Ishikawa (cell line): Measurements from ENCODE around the gene POLD4.

Experiments used
- CEBPB ChIP-seq: IDR thresholded peaks from 2 replicates; pipeline ENCODE4 v1.6.1; 2012
- MAX ChIP-seq: IDR thresholded peaks from 2 replicates; pipeline ENCODE4 v1.6.1; 2012
- NFIC ChIP-seq: IDR thresholded peaks from 2 replicates; pipeline ENCODE4 v1.6.1; 2012
- RAD21 ChIP-seq: IDR thresholded peaks from 2 replicates; pipeline ENCODE4 v1.6.1; 2012; ENCODE audit warnings: low read depth
- REST ChIP-seq: IDR thresholded peaks from 2 replicates; pipeline ENCODE4 v1.6.1; 2012; ENCODE audit warnings: low read depth, mild to moderate bottlenecking
- TCF12 ChIP-seq: IDR thresholded peaks from 2 replicates; pipeline ENCODE4 v1.6.1; 2012; ENCODE audit warnings: low read depth
- YY1 ChIP-seq: IDR thresholded peaks from 2 replicates; pipeline ENCODE4 v1.6.1; 2012; ENCODE audit warnings: low read depth

- TF ChIP-seq MAX (no peak), NFIC (no peak), RAD21 (no peak), YY1 (no peak), REST (no peak), TCF12 (no peak), CEBPB (no peak)
Measured at GRCh38 chr11:67387069-67387468, 33.7 kb upstream of the POLD4 start.
